ENCODE data around the gene ACTL7A.
"Not testable (repeated sequence)": the region's sequence is repeated elsewhere in the genome, so short reads cannot be mapped to it uniquely, and the experiment has no call there.

ACTL7A gene, protein sequence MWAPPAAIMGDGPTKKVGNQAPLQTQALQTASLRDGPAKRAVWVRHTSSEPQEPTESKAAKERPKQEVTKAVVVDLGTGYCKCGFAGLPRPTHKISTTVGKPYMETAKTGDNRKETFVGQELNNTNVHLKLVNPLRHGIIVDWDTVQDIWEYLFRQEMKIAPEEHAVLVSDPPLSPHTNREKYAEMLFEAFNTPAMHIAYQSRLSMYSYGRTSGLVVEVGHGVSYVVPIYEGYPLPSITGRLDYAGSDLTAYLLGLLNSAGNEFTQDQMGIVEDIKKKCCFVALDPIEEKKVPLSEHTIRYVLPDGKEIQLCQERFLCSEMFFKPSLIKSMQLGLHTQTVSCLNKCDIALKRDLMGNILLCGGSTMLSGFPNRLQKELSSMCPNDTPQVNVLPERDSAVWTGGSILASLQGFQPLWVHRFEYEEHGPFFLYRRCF

DNA sequence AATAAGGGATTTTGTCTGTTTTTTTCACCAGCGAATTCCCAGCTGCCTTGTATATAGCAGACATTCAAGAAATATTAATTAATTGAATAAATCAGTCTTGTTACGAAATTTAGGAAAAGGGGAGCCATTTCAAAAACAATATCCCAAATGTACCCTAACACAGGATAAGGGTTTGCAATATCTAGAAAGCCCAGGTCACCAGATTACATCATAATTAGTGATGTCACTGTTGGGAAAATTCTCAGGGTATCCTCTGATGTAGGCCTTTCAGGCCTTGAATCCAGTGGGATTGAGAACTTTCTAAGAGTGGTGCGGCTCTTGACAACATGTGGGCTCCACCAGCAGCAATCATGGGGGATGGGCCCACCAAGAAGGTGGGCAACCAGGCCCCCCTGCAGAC, at the start of gene ACTL7A:
Gene ACTL7A, plus strand, starts transcription at position 270 of the 400 bp plus-strand sequence. Its CDS starts 57 bp downstream, at position 327.
- DNase-seq (ENCODE audit: low spot score) = no peak

- no peak for DNase-seq (ENCODE audit: low spot score)
Observed at GRCh38 chr9:108812396-108813025, 49.6 kb upstream of the ACTL7A start.

DNA sequence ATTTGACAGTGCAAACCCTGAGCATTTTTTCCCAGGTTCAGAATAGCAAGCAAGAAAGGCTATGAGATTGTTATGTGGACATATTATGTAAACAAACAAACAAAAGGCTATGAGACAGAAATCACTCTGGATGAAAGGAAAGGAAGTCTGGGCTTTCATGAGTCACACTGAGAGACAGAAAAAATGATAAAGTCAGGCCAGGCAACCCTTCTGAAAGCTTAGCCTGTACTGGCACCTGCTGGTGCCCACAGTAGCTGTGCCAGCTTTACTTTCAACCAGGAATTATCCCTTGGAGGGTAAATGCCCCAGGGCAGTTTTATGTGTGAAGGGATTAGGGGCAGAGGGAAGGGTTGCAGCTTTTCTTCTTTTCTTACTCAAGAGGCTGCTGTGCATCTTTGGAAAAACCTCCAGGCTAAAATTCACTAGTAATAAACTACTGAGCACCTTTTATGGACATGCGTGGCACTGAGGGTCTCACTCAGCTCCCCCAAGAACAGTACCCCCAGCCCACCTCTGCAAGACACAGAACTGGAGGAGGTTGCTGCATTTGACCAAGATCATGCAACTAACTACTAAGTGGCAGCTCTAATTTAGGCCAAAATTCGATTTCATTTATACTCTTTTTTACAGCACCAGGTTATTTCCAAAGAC, 48.0 kb upstream of the ACTL7A start:
- DNase-seq (ENCODE audit: low spot score) = peak; percentile 78

DNA sequence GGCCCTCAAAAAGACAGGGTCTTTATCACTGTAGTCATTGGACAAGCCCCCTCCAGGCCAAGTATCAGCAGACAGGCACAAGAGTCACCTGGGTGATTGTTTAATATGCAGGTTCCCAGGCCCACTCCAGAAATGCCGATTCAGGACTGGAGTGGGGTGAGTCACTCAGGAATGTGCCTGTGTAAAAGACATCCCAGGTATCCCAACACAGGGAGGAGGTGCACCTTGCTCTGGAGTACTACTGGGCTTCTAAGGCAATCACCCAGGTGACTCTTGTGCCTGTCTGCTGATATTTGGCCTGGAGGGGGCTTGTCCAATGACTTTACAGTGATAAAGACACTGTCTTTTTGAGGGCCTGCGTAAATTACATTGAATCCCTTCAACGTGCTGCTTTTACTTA, 46.9 kb upstream of the ACTL7A start:
- no peak for DNase-seq (ENCODE audit: low spot score)

GRCh38 chr9:108816037-108816436, 46.0 kb upstream of the ACTL7A start:
- DNase-seq (ENCODE audit: low spot score) = no peak

- DNase-seq (ENCODE audit: low spot score) = no peak
Observed at GRCh38 chr9:108823829-108824228, 38.2 kb upstream of the ACTL7A start.

DNA sequence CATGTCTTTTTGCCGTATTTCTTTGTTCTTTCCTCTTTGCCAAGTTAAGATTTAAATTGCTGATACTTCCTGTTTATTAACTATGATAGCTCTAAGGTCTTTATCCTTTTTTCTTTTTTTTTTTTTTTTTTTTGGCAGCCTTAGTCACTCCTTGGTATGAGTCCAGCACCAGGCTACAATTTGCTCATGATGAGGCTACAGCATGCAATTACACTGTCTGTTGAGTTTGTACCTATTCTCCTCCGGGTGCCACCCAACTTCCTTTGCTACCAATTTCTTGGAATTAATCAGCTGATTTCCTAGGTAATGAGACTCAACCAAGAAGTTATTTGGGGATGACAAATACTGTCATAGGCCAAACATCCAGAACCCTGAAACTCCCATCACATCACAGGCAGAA, 31.8 kb upstream of the ACTL7A start:
- no peak for DNase-seq (ENCODE audit: low spot score)

GRCh38 chr9:108831496-108832178, 30.4 kb upstream of the ACTL7A start:
- no peak for DNase-seq (ENCODE audit: low spot score)

DNA sequence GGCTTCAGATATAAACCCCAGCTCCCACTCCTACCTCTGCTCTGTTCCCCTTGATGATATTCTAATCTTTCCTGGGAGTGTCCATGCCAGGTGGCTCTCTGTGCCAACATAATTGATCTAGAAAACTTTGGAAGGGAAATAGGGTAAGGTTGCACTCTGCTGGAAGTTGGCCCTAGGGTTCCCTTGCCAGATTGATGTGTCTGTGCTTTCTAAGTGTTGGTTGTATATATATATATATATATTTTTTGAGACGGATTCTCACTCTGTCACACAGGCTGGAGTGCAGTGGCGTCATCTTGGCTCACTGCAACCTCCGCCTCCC, 29.9 kb upstream of the ACTL7A start:
- DNase-seq (ENCODE audit: low spot score) = no peak

GRCh38 chr9:108834959-108835665, 27.0 kb upstream of the ACTL7A start:
- DNase-seq (ENCODE audit: low spot score) = no peak

- no peak for DNase-seq (ENCODE audit: low spot score)
Observed at GRCh38 chr9:108835831-108836230, 26.2 kb upstream of the ACTL7A start.

GRCh38 chr9:108836319-108836718, 25.7 kb upstream of the ACTL7A start:
- no peak for DNase-seq (ENCODE audit: low spot score)

GRCh38 chr9:108836781-108837180, 25.3 kb upstream of the ACTL7A start:
- DNase-seq (ENCODE audit: low spot score) = no peak

DNA sequence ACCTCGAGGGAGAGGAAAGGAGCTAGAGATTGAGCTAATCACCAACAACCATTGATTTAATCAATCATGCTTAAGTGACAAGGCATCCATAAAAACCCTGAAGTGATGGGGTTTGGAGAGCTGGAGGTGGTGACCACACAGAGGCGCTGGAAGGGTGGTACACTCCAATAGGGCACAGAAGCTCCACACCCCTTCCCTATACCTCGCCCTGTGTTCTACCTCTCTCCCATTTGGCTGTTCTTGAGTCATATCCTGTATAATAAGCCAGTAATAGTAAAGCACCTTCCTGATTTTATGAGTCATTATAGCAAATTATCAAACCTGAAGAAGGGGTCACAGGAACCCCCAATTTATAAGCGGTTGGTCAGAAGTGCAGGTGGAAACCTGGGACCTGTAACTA, 24.5 kb upstream of the ACTL7A start:
- DNase-seq (ENCODE audit: low spot score) = no peak

- DNase-seq (ENCODE audit: low spot score) = no peak
Observed at GRCh38 chr9:108838017-108838416, 24.0 kb upstream of the ACTL7A start.

GRCh38 chr9:108839561-108839960, 22.5 kb upstream of the ACTL7A start:
- not testable (repeated sequence) for DNase-seq (ENCODE audit: low spot score)

GRCh38 chr9:108842610-108843295, 19.3 kb upstream of the ACTL7A start:
- DNase-seq (ENCODE audit: low spot score) = peak; percentile 74

DNA sequence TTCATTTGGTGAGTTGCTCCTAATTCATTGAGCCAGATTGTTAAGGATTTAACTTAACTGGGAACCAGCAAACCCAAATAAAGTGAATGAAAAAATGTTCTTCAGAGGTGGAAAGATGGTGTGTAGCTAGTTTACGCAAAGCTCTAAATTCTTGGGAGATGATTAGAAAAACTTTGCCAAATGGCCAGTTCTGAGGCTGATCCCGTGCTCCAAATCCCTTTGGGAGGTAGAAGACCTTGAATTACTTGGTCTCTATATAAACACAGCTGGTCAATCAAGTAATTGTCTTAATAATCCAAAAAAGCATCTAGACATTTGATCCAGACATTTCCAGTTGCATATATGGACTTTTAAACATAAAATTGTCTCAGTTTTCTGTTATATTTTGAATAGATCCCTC, 17.7 kb upstream of the ACTL7A start:
- no peak for DNase-seq (ENCODE audit: low spot score)

DNA sequence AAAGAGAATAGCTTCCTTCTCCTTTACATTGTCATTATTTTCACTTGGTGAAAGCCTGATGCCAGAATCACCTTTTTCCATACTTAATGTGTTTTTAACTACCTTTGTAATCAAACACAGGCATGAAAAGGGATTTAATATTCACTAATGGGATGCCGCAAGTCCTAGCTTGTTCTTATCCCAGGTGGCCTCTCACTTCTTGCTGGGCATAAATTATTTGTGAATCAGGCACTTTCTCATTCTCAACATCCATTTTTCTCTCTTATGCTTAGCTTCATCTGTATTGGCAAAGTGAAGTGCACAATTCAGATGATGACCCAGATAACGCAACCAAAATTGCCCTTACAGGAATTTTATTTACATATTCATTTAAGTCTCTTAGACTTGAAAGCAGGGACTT, 17.2 kb upstream of the ACTL7A start:
- no peak for DNase-seq (ENCODE audit: low spot score)

- no peak for DNase-seq (ENCODE audit: low spot score)
Observed at GRCh38 chr9:108845507-108845906, 16.6 kb upstream of the ACTL7A start.

DNA sequence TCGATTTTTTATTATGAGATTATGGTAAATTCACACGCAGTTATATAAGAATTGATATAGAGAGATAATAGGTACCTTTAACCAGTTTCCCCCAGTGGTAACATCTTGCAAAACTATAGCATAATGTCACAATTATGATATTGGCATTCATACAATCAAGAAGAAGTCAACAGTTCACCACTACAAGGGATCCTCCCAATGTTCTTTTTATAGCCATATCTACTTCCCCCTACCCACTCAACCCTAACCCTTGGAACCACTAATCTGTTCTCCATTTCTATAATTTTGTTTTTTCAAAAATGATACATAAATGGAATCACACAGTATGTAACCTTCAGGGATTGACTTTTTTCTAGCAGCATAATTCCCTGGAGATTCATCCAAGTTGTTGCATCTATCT, 16.1 kb upstream of the ACTL7A start:
- no peak for DNase-seq (ENCODE audit: low spot score)
